GM12874 (cell line): ENCODE measurements around the gene FKBP1B.

Experiments
- CTCF ChIP-seq: IDR thresholded peaks from 2 replicates; pipeline ENCODE4 v1.5.1; 2011; ENCODE audit warnings: low read depth, mild to moderate bottlenecking, control low read depth, low read length, moderate library complexity; ENCODE audit not compliant: insufficient read depth

The FKBP1B gene

DNA sequence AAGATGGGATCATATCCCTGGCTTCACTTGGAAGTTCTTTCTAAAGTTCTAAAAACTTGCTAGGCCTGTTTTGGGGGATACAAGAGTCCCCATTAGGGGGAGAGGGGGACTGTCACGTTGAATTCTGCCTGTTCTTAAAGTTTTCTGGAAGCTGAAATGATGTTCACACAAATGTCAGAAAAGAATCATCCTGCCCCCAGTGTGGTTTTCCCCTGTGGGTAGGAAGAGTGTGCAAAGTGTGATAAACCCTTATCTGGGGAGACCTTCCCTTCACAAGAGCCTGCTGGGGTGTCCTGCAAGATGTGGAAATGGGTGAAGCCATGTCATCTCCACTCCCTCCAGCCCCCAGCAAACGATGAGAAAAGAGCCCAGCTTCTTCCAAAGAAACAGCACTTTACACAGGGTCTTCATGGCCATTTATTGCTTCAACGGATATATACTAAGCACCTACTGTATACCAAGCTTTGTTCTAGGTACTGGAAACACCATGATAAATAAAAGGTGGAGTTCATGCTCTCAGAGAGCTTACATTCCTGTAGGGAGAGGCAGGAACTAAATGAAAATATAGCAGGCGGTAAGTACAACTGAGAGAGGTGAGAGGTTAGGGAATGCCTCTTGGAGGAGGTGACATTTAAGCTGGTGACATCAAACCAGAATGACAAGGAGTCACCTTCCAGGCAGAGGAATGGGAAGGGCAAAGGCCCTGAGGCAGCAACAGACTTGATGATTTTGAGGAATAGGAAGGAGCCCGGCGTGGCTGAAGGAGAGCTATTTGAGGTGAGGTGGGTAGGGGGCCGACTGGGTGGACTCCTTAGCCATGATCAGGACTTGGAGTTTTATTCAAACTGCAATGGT is 38.1 kb upstream of the FKBP1B start:
- TF ChIP-seq CTCF: no peak

- TF ChIP-seq CTCF: no peak
Measured at GRCh38 chr2:24012521-24013188, 36.9 kb upstream of the FKBP1B start.

- no peak for TF ChIP-seq CTCF
Measured at GRCh38 chr2:24015562-24016375, 33.8 kb upstream of the FKBP1B start.

DNA sequence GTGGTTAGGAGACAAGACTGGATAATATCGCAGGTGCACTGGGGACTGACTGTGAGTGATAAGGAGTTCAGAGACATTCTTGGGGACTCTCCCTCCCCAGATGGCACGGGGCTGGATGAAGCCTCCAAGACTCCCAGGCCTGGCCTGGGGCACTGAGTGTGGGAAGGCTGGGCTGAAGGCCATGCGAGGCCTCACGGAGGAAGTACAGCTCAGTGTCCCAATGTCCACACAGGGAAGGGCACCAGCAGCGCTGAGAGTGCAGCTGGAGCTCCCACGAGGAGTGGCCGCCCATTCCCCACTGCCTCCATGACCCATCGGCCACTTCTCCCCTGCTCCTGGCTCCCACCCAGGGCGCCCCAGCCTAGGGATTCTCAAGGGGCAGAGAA is 33.2 kb upstream of the FKBP1B start:
- TF ChIP-seq CTCF: no peak

DNA sequence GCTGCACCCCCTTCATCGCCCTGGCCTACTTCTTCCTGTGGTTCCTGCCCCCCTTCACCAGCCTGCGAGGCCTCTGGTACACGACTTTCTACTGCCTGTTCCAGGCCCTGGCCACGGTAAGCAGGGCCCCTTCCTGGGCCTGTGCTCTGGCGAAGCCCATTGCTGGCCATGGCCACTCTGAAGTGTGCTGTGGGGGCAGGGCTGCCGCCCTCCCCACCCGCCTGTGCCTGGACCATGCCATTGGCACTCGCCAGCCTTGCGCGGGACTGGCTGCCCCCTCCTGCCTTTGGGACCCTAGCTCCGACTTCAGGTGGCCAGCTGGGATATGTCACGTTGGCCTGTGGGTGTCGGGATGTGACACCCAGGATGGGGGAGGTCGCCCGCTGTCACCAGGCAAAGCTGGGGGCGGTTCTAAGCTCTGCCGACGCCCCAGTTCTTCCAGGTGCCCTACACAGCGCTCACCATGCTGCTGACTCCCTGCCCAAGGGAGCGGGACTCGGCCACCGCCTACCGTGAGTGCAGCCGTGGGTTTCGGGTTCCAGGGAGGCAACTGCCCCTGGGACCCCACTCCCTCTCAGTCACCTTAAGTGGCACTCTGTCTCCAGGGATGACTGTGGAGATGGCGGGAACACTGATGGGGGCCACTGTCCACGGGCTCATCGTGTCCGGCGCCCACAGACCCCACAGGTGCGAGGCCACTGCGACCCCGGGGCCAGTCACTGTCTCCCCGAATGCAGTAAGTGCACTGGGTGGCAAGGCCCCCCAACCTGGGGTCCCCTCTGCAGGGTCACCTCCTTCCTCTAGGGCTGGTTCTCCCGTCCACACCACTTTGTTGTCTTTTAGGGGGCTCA is 32.5 kb upstream of the FKBP1B start:
- TF ChIP-seq CTCF: no peak

DNA sequence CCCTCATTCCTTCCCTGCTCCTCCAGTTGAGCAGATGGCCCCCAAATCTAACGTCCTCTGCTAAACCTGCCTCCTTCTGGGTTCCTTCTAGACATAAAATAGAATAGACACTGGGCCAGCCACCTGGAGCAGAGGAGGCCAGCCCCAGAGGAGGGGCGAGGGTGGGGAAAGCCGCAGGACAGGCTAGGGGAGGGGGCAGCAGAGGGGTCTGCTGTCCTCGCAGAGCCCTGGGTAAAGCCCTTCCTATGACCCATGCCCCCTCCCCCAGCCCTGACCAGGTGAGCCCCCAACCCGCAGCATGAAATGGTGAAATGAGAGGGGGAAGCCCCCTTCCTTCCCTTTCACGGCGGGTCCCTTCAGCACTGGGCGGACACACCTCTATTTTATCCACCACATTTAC is 31.8 kb upstream of the FKBP1B start:
- no peak for TF ChIP-seq CTCF
